CD4-positive, alpha-beta T cell treated with Interleukin-4 for 4 hours (primary cell): Measurements from ENCODE around the gene DPY19L3.
"Not testable (repeated sequence)": the region's sequence is repeated elsewhere in the genome, so short reads cannot be mapped to it uniquely, and the experiment has no call there.

ENCODE experiments used
- DNase-seq: peaks from one replicate; pipeline ENCODE4 v3.0.0-alpha.2; 2020

DPY19L3 gene

DNA sequence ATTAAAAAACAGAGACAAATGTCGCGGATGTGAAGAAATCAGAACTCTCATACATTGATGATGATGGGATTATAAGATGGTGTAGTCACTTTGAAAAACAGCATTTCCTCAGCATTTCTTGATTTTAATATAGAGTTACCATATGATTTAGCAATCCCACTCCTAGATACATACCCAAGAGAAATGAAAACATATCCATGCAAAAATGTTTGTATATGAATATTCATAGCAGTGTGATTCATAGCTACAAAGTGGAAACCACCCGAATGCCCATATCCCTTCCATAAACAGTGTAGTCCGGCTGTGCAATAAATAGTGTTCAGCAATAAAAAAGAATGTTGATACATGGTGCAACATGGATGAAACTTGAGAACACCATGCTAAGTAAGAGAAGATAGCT, 44.6 kb downstream of the DPY19L3 start:
- DNase-seq: no peak

GRCh38 chr19:32453736-32454135, 48.2 kb downstream of the DPY19L3 start:
- no peak for DNase-seq

- no peak for DNase-seq
Observed at GRCh38 chr19:32456406-32456805, 50.8 kb downstream of the DPY19L3 start.

GRCh38 chr19:32457571-32458158, 52.1 kb downstream of the DPY19L3 start:
- DNase-seq: no peak

- DNase-seq: peak; percentile 4
Observed at GRCh38 chr19:32458500-32459123, 53.0 kb downstream of the DPY19L3 start.

- no peak for DNase-seq
Observed at GRCh38 chr19:32459204-32459865, 53.8 kb downstream of the DPY19L3 start.

DNA sequence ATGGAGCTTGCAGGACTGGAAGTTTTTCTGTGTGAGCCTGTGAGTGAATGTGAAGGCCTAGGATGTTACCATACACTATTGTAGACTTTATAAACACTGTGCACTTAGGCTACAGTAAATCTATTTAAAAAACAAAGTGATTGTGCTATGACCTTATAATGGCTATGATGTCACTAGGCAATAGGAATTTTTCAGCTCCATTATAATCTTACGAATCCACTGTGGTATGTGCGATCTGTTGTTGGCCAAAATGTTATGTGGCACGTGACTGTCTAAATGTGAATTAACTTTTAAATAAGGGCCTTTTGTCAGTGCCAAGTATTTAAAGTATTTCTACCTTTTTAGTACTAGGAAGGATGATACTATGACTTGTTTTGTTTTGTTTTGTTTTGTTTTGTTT, 54.9 kb downstream of the DPY19L3 start:
- DNase-seq: no peak

- no peak for DNase-seq
Observed at GRCh38 chr19:32464279-32464678, 58.7 kb downstream of the DPY19L3 start.

- DNase-seq: no peak
Observed at GRCh38 chr19:32465176-32465575, 59.6 kb downstream of the DPY19L3 start.

DNA sequence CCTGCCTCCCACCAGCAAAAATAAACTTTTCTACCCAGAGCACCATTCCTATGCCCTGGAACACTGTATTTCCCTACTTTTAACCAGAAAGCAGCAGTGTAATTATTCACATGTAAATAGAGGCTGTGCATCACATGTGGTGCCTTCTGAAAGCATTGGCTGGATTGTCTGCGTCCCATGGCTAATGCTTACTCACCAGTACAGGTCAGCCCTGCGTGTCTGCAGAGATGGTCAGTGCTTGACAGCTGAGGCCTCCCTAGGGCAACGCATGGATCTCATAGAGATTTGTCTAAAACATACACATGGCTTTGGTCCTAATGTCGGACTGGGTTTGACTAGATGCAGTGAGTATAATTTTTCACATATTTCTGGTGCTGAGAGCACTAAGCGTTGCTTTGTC, 64.2 kb downstream of the DPY19L3 start:
- no peak for DNase-seq

DNA sequence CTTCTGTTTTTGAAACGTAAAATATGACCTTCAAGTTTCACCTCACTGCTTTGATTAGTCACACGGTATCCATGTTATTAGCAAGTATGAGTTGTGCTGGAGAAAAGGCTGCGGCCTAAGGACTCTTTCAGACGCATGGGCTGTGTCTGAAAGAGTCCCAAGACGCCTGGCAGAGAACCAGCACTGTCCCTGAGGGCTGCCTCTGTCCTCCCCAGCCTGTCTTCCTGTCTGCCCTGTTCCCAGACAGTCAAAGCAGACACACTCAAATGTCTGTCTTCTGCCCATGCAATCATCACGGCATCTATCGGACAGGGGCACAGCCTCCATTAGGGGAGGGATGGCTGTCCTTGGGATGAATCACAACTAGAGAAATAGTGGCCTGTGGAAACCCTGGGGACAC, 65.5 kb downstream of the DPY19L3 start:
- no peak for DNase-seq

DNA sequence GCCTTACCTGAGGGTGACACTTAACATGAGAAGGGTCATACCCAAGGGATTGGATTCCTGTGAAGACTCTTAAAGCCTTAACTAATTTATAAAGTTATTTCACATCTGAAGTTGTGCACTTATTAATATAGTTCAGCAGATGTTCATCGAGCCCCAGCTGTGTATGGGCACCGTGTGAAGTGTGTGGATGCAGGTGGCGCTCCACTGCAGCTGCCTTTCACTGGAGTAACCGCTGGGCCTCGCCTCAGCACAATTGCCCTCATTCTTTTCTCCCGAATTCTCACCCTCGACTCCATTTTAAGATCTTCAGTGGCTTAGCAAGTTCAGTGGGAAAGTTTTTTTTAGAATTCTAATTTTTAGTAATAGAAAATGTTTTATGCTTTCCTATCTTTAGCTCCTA, 66.2 kb downstream of the DPY19L3 start:
- DNase-seq: no peak

GRCh38 chr19:32475141-32476031, 69.8 kb downstream of the DPY19L3 start:
- no peak for DNase-seq

- no peak for DNase-seq
Observed at GRCh38 chr19:32476032-32476350, 70.4 kb downstream of the DPY19L3 start.

GRCh38 chr19:32480321-32480720, 74.8 kb downstream of the DPY19L3 start:
- no peak for DNase-seq

GRCh38 chr19:32483574-32483973, 78.0 kb downstream of the DPY19L3 start:
- no peak for DNase-seq

DNA sequence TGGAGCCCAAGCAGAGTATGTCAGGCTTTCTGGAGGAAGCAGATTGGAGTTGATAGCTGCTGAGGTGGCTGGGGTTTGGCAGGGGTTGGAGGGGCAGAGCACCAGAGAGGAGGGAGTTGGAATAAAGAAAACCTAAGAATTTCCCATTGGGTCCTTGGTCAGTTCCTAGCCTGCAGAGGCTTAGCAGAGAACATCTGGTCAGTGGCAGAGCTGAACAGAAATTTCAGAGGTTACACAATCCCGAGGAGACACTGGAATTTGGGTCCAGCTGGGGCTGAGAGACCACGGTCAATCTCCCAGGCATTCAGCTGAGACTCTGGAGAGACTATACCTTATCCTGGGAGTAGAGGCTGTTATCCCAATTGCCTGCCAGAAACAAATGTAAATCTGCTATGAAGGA, 84.4 kb downstream of the DPY19L3 start:
- no peak for DNase-seq

DNA sequence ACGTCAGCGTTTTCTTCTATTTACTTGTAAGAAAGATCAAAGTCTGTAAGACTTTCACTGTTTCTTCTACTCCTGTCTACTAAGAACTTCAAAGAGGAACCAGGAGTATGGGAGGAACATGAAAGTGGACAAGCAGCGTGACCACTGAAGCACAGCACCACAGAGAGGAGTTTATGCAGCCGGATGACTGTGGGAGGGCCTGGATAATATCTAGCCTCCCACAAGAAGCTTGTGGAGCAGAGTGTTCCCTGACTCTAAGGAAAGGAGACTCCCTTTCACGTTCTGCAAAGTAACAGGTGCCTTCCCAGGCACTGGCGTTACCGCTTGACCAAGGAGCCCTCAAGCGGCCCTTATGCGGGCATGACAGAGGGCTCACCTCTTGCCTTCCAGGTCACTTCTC, 91.8 kb downstream of the DPY19L3 start:
- no peak for DNase-seq

DNA sequence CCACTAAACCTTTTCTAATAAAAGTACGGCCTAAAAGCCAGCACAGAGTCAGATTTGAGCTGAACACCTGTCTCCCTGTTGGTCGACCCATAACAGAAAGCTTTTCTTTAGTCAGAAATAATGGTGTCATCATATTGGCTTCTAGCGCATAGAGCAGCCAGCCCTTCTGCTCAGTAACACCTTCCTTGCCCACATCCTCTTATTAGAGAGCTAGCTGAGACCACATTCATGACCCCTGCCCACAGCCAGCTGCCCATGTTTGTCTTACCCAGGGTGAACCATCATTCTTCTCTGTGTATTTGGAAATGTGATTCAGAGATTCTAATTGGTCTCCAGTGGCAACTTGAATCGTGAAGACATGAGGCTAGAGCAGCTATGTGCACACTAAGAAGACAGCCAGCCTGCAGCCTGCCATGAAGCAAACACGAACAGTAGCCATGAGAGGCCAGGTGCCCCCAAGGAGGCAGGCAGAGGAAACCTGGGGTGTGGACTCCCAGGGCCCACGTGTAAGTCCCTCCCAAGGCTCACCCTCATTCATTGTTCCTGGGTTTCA, 93.2 kb downstream of the DPY19L3 start:
- DNase-seq: peak; percentile 23

DNA sequence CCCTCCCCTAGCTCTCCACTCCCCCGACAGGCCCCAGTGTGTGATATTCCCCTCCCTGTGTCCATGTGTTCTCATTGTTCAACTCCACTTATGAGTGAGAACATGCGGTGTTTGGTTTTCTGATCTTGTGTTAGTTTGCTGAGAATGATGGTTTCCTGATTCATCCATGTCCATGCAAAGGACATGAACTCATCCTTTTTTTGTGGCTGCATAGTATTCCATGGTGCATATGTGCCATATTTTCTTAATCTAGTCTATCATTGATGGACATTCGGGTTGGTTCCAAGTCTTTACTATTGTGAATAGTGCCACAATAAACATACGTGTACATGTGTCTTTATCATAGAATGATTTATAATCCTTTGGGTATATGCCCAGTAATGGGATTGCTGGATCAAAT, 106.9 kb downstream of the DPY19L3 start:
- DNase-seq: not testable (repeated sequence)

DNA sequence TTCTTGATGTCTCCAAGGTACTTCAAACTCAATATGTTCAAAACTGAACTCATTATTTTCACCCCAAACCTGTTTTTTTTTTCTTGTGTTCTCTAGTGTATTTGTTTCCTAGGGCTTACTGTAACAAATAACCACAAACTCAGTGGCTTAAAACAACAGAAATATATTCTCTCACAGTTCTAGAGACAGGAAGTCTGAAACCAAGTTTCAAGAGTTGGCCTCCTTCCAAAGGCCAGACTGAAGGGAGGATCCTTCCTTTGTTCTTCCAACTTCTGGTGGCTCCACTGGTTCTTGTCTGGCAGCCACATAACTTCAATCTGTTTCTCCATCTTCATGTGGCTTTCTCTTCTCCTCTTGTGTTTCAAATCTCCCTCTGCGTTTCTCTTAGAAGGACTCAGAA, 113.5 kb downstream of the DPY19L3 start:
- no peak for DNase-seq

DNA sequence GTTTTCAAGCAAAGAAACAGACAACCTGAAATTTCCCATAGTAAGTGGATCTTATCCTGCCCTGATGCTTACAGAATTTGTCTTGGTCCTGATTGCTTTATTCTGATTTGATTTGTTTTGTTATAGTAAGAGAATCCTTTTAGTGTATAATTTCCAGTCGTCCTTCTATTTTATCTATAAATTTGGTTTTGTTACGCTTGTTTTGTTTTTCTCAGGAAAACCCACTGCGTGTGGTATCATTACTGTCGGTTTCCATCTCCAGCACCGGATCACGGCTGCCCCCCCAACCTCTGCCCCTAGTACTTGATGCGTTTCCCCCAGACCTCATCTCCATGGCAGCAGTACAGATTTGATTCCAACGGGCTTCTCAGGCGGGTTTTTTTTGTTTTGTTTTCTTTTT, 117.4 kb downstream of the DPY19L3 start:
- DNase-seq: no peak

- DNase-seq: no peak
Observed at GRCh38 chr19:32526895-32527294, 121.3 kb downstream of the DPY19L3 start.
